ENCODE results near the gene ASMTL.

DNA sequence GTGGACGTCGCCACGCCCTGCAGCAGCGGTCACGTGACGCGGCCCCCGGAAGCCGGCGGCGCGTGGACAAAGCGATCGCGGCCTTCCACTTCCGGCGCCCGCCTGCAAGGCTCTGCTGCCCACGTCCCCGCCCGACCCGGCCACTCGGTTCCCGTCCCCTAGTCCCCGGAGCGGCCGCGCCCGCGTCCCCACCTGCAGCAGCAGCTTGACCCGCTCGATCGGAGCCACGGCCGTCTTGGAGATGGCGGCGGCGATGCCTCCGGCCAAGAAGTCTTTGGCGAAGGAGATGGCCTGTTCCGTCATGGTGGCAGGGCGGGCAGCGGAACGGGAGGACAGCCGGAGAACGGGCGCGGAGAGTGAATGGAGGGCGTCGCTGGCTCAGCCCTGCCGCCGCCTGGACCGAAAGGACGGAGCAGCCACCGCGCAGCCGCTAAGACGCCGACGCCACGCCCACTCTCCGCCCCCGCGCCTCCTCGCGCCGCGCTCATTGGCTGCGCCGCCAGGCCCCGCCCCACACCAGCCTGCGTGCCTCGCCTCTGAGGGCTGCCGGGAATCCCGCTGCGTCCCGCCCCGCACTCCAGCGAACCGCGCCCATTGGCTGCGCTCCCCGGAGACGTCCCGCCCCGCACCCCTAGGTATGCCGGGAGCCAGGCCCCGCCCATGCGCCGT lies 60.9 kb downstream of the ASMTL start, which contains the start of gene SLC25A6:
- TF ChIP-seq, protein P1, sequence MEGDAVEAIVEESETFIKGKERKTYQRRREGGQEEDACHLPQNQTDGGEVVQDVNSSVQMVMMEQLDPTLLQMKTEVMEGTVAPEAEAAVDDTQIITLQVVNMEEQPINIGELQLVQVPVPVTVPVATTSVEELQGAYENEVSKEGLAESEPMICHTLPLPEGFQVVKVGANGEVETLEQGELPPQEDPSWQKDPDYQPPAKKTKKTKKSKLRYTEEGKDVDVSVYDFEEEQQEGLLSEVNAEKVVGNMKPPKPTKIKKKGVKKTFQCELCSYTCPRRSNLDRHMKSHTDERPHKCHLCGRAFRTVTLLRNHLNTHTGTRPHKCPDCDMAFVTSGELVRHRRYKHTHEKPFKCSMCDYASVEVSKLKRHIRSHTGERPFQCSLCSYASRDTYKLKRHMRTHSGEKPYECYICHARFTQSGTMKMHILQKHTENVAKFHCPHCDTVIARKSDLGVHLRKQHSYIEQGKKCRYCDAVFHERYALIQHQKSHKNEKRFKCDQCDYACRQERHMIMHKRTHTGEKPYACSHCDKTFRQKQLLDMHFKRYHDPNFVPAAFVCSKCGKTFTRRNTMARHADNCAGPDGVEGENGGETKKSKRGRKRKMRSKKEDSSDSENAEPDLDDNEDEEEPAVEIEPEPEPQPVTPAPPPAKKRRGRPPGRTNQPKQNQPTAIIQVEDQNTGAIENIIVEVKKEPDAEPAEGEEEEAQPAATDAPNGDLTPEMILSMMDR (IDR thresholded peaks at IDR 0.05), result peak in 1 of 4 experiments; percentile 20
- peak; percentile 86 for TF ChIP-seq POLR2AphosphoS5 (IDR thresholded peaks at IDR 0.05)
- peak; percentile 55 for TF ChIP-seq POLR2A (IDR thresholded peaks at IDR 0.05)

All from prostate gland (tissue), 2 donors.